Osteocyte (in vitro differentiated cells): ENCODE results near the gene COTL1. TPM values are rescaled to one million over a fixed set of nuclear protein-coding genes. Genes with fewer than 3 reads are reported as not detected.

Source experiments
- DNase-seq: peaks from one replicate; pipeline ENCODE4 v3.0.0; 2021; ENCODE audit warnings: mixed read lengths; ENCODE audit not compliant: unreplicated experiment; ENCODE audit errors: extremely low spot score
- H3K27ac Mint-ChIP-seq: one replicate; pipeline ENCODE4 v1.8.0; 2021; ENCODE audit warnings: mild to moderate bottlenecking, mixed read lengths; ENCODE audit not compliant: unreplicated experiment
- H3K27me3 Mint-ChIP-seq: one replicate; pipeline ENCODE4 v1.8.0; 2021; ENCODE audit warnings: mixed read lengths; ENCODE audit not compliant: unreplicated experiment
- H3K36me3 Mint-ChIP-seq: one replicate; pipeline ENCODE4 v1.8.0; 2021; ENCODE audit warnings: mixed read lengths; ENCODE audit not compliant: unreplicated experiment
- H3K4me1 Mint-ChIP-seq: one replicate; pipeline ENCODE4 v1.8.0; 2021; ENCODE audit warnings: mixed read lengths; ENCODE audit not compliant: unreplicated experiment
- H3K4me3 Mint-ChIP-seq: one replicate; pipeline ENCODE4 v1.8.0; 2021; ENCODE audit warnings: mild to moderate bottlenecking, moderate library complexity, mixed read lengths; ENCODE audit not compliant: unreplicated experiment
- H3K9me3 Mint-ChIP-seq: one replicate; pipeline ENCODE4 v1.8.0; 2021; ENCODE audit warnings: mixed read lengths; ENCODE audit not compliant: unreplicated experiment
- total RNA-seq: library from RNA; stranded (reverse); gene quantifications from 2 replicates; pipeline ENCODE4 v1.2.1, GENCODE V29; 2021
- TF ChIP-seq, protein P1 (sequence below): fragments of 200-600 bp; sonication (generic); IDR thresholded peaks from 2 replicates; pipeline ENCODE4 v1.5.0; 2021; ENCODE audit warnings: antibody characterized with exemption, mild to moderate bottlenecking, moderate library complexity

The COTL1 gene
- total RNA-seq, 1 donor from 2014 or later: 103 TPM

DNA sequence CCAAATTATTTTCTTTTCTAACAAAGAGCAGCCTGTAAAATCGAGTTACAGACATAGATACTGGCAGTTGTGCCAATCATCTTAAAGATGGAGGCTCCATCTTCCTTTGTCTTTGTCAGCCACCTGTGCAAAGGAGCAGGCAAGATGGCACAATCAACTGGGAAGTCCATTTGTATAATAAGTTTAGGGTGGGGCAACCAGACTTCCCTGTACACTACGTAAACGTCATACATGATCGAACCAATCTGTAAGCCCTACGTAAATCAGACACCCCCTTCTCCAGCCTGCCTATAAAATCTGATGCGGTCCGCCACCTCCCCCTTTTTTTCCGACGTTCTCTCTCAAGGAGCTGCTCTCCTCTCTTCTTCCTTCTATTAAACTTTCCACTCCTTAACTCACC, 82.0 kb downstream of the COTL1 start:
- TF ChIP-seq, protein P1, sequence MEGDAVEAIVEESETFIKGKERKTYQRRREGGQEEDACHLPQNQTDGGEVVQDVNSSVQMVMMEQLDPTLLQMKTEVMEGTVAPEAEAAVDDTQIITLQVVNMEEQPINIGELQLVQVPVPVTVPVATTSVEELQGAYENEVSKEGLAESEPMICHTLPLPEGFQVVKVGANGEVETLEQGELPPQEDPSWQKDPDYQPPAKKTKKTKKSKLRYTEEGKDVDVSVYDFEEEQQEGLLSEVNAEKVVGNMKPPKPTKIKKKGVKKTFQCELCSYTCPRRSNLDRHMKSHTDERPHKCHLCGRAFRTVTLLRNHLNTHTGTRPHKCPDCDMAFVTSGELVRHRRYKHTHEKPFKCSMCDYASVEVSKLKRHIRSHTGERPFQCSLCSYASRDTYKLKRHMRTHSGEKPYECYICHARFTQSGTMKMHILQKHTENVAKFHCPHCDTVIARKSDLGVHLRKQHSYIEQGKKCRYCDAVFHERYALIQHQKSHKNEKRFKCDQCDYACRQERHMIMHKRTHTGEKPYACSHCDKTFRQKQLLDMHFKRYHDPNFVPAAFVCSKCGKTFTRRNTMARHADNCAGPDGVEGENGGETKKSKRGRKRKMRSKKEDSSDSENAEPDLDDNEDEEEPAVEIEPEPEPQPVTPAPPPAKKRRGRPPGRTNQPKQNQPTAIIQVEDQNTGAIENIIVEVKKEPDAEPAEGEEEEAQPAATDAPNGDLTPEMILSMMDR: no peak
- Mint-ChIP-seq H3K4me1 (peaks cover 51% of the 10 kb centered on the region), H3K9me3 (no peaks in the 10 kb centered on the region), H3K27me3 (no peaks in the 10 kb centered on the region), H3K27ac (no peak overlapping the region), H3K36me3 (no peaks in the 10 kb centered on the region), H3K4me3 (no peak overlapping the region)
- DNase-seq: no peak

DNA sequence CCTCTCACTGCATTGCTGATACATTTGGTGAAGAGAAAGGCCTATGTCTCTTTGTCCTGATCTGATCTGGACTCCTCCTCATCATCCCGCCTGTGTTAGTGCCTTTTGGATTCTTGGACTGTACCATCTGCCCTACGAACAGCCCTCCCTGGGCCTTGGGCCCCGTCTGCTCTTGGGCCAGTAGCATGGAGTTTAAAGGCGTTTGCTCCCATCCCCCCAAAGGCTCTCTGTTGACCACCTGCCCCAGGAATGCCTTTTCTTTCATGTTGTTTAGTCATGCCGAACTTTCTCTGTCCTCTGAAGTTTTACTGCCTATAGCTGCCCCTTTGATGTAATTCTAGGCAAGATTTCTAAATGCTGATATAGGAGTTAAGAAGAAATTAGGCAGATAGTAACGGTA, 82.5 kb downstream of the COTL1 start:
- Mint-ChIP-seq H3K4me3 (no peak overlapping the region), H3K36me3 (no peaks in the 10 kb centered on the region), H3K4me1 (peaks cover 50% of the 10 kb centered on the region), H3K9me3 (no peaks in the 10 kb centered on the region), H3K27ac (no peak overlapping the region), H3K27me3 (no peaks in the 10 kb centered on the region)
- TF ChIP-seq, protein P1: no peak
- DNase-seq: no peak

DNA sequence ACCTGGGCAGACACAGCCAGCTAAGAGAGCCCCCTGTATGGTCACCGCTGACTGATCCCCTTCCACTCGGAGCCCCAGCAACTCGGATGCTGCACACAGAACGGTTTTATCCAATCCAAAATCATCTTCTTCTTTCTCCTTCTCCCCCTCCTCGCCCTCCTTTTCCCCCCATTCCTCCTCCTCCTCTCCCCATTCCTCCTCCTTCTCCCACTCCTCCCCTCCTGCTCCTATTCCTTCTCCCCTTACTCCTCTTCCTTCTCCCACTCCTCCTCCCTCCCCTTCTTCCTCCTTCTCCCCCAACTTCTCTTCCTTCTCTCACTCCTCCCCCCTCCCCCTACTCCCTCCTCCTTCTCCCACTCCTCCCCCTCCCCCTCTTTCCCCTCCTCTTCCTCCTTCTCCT, 83.1 kb downstream of the COTL1 start:
- Mint-ChIP-seq H3K27ac (no peak overlapping the region), H3K9me3 (no peaks in the 10 kb centered on the region), H3K36me3 (no peaks in the 10 kb centered on the region), H3K27me3 (no peaks in the 10 kb centered on the region), H3K4me1 (peaks cover 47% of the 10 kb centered on the region), H3K4me3 (no peak overlapping the region)
- DNase-seq: no peak
- TF ChIP-seq, protein P1: no peak

DNA sequence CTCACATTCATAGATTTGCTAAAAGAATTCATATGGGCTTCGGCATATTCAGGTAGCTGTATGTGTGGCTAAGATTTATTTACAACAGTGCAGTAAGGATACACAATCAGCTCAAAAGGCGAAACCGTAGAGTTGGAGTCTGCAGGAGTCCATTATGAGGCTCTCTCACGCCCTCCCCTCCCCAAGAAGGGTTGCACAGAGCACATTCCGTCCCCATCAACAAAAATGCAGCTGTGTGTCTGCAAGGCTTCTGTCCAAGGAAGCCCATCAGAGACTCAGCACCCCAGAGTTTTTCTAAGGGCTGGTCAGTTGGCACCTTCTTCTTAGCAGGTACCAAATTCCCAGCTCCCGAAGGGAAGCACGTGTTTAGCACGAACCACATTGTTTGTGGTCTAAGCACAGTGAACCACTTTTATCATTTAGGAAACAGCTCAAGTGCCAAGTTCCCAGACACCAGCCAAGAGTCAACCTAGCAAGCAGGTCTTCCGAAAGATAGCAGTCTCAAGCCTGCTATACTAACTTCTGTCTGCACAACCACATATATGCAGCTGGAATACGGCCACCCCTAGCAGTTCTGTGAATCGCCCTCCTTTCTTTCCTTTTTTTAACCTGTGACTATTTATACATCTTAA, 84.9 kb downstream of the COTL1 start:
- peaks cover 33% of the 10 kb centered on the region for H3K4me1 Mint-ChIP-seq
- H3K27ac Mint-ChIP-seq: peak overlapping the region; percentile 81
- TF ChIP-seq, protein P1: no peak
- peaks cover 4% of the 10 kb centered on the region for H3K9me3 Mint-ChIP-seq
- DNase-seq: no peak
- no peaks in the 10 kb centered on the region for H3K27me3 Mint-ChIP-seq
- no peak overlapping the region for H3K4me3 Mint-ChIP-seq
- H3K36me3 Mint-ChIP-seq: peaks cover 2% of the 10 kb centered on the region

DNA sequence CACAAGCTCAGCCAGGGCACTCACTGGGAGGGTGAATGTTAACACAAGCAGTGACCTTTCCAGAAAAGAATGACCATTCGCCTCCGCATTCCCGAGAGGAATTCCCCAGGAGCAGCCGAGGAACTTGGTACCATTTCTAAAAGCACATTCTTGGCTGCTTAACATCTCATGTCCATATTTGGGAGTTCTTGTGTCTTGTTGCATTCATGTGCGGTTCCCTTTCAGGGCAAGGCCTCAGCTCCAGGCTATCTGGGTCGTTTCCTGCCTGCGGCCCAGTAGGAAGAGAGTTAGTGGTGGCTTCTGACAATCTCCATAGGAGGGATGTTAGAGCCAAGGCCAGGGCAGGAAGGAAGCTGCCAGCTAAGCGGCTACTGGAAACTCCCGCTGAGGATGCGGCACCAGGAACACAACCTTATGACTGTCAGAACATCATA, 85.6 kb downstream of the COTL1 start:
- Mint-ChIP-seq H3K4me1 (peaks cover 31% of the 10 kb centered on the region), H3K4me3 (peak overlapping the region; percentile 17)
- TF ChIP-seq, protein P1: no peak

More for the DNA sequence above, 85.6 kb downstream of the COTL1 start:
- peaks cover 4% of the 10 kb centered on the region for H3K9me3 Mint-ChIP-seq
- peaks cover 2% of the 10 kb centered on the region for H3K36me3 Mint-ChIP-seq
- DNase-seq: no peak
- H3K27ac Mint-ChIP-seq: peak overlapping the region; percentile 81
- H3K27me3 Mint-ChIP-seq: no peaks in the 10 kb centered on the region
